Gastrocnemius medialis (tissue), 4 donors: ENCODE results near the gene TMEM50B. TPM values are rescaled to one million over a fixed set of nuclear protein-coding genes. Genes with fewer than 3 reads are reported as not detected.

Experiments
- ATAC-seq, 2 donors: fragments of 150-250 bp; one replicate each; pipeline ENCODE4 v1.9.1; 2016
- DNase-seq, 2 donors: peaks; one replicate each; pipeline ENCODE4 v3.0.0-alpha.2; 2019
- H3K27ac ChIP-seq, 4 donors: fragments of 200-600 bp; sonication (generic); 1 replicate in 1 of 4; 2 replicates in 3 of 4; pipeline ENCODE4 v1.5.1; 2016 to 2018; ENCODE audit warnings: mild to moderate bottlenecking in 2 of 4, moderate library complexity in 1 of 4
- H3K27me3 ChIP-seq, 3 donors: fragments of 200-600 bp; sonication (generic) in 2 of 3; 1 replicate in 1 of 3; 2 replicates in 2 of 3; pipeline versions ENCODE4 v1.5.1 to v1.6.0; 2016 to 2019; ENCODE audit warnings: mild to moderate bottlenecking in 1 of 3, moderate library complexity in 1 of 3
- H3K36me3 ChIP-seq, 2 donors: fragments of 200-600 bp; sonication (generic) in 1 of 2; one replicate each; pipeline ENCODE4 v1.5.1; 2017 to 2018
- H3K4me1 ChIP-seq, 2 donors: fragments of 200-600 bp; sonication (generic) in 1 of 2; one replicate each; pipeline ENCODE4 v1.5.1; 2016 to 2017; ENCODE audit warnings: mild to moderate bottlenecking in 2 of 2
- H3K4me3 ChIP-seq, 4 donors: fragments of 200-600 bp; sonication (generic) in 3 of 4; 1 replicate in 1 of 4; 2 replicates in 3 of 4; pipeline ENCODE4 v1.5.1; 2016 to 2019; ENCODE audit warnings: mild to moderate bottlenecking in 2 of 4
- H3K9me3 ChIP-seq, 3 donors: fragments of 200-600 bp; sonication (generic) in 2 of 3; 1 replicate in 1 of 3; 2 replicates in 2 of 3; pipeline ENCODE4 v1.5.1; 2016 to 2019
- CTCF ChIP-seq, 5 experiments: fragments of 450-650 bp in 3 of 5; fragments of 200-600 bp in 2 of 5; sonication (generic) in 2 of 5; IDR thresholded peaks in 4 of 5; conservative IDR thresholded peaks in 1 of 5; 1 replicate in 4 of 5; 2 replicates in 1 of 5; pipeline ENCODE4 v1.5.1; 2016 to 2019; ENCODE audit warnings: antibody characterized with exemption in 5 of 5, mild to moderate bottlenecking in 3 of 5, moderate library complexity in 3 of 5
- POLR2A ChIP-seq, 2 donors: fragments of 450-650 bp; IDR thresholded peaks; one replicate each; pipeline ENCODE4 v1.6.1; 2017; ENCODE audit warnings: antibody characterized with exemption in 2 of 2, mild to moderate bottlenecking in 2 of 2, moderate library complexity in 2 of 2
- in situ Hi-C, 4 donors: fragments of 200-750 bp; cut with MboI; loops; one replicate each; pipeline versions ENCODE4 v1.15.0 to v1.8.0; 2017; ENCODE audit warnings: low sequenced_read_pairs in 4 of 4
- intact Hi-C: fragments of 100-400 bp; cut with DNase I; formaldehyde crosslinking; loops from one replicate; pipeline ENCODE4 v1.15.1; 2023; ENCODE audit warnings: low total_unique reads
- total RNA-seq, 4 donors: library from RNA; depleted of rRNA; stranded (reverse); fragments of >200 nt; gene quantifications; one replicate each; pipeline versions ENCODE4 v1.1.0 to v1.2.3, GENCODE V29; 2016

The TMEM50B gene
- total RNA-seq, 4 donors from 2014 or later: 33.2 to 47.1 (median 44.6) TPM

DNA sequence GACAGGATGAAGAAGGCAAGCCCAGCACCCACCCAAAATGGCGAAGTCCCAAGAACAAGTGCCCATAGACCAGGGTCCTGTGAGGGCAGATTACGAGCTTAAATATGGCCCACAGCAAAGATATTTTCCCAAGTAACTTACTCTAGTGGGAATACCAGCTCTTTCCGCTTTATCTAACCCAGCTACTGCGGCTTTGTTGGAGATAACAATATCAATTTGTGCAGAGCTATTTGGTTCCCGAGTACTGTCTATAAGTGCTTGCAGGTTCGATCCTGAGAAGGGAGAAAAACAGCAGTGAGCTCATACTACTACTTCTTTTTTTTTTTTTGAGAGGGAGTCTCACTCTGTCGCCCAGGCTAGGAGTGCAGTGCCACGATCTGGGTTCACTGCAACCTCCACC lies 26.1 kb upstream of the TMEM50B start:
- TF ChIP-seq CTCF (IDR thresholded peaks at IDR 0.05 in 4 of 5, conservative IDR thresholded peaks at IDR 0.05 in 1 of 5) (no peak), POLR2A (IDR thresholded peaks at IDR 0.05) (no peak)
- Histone ChIP-seq H3K4me3 (no peak overlapping the region), H3K27me3 (no peaks in the 10 kb centered on the region), H3K4me1 (no peaks in the 10 kb centered on the region), H3K36me3 (peaks cover 3 to 60% of the 10 kb centered on the region in 2 donors), H3K9me3 (no peaks in the 10 kb centered on the region), H3K27ac (no peak overlapping the region)
- no peak for ATAC-seq
- DNase-seq: no peak
- in situ Hi-C loops: loop anchor here in 1 of 4 donors (25.0 kb wide), 1 partner anchor 94 kb away; the partner anchor contains the start of gene IFNGR2
- intact Hi-C loops: no loop called here

DNA sequence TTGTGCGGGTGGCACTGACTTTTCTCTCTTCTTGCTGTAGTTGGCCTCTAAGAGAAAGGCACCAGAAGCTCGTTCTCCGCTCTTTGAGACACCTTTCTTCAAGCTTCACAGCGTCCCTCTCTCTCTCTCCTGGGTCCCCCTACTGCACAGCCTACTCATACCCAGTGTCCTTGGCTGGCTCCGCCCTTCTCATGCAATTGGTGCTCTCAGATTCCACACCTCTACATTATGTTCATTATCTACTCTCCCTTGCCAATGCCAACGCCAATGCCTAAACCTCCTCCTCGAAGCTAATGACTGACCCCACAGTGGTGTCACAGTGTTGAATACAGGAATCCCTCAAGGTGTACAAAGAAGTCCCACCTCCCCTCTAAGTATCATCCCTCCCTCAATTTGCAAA lies 16.6 kb upstream of the TMEM50B start:
- Histone ChIP-seq H3K4me1 (peaks cover 0 to 7% of the 10 kb centered on the region in 2 donors), H3K4me3 (no peak overlapping the region), H3K36me3 (no peaks in the 10 kb centered on the region), H3K27ac (no peak overlapping the region), H3K9me3 (no peaks in the 10 kb centered on the region), H3K27me3 (no peaks in the 10 kb centered on the region)
- ATAC-seq (no peak), DNase-seq (no peak)
- intact Hi-C loops: no loop called here
- TF ChIP-seq CTCF (IDR thresholded peaks at IDR 0.05 in 4 of 5, conservative IDR thresholded peaks at IDR 0.05 in 1 of 5): no peak
- no peak for TF ChIP-seq POLR2A (IDR thresholded peaks at IDR 0.05)
- in situ Hi-C loops: no loop called here

DNA sequence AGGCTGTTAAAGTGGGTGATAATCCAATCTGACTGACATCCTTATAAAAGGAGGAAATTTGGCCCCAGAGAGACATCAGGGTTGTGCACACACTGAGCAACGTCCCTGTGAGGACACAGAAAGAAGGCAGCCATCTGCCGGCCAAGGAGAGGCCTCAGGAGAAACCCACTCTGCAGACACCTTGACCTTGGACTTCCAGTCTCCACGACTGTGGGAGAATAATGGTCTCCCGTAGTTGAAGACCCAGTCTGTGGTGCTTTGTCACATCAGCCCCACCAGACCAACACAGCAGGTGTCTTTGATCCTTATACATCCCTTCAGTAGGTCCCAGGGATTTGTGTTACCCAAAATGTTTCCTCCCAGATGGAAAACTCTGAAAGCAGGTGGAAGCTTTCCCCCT lies 16.0 kb upstream of the TMEM50B start:
- H3K27me3 ChIP-seq: no peaks in the 10 kb centered on the region
- no peaks in the 10 kb centered on the region for H3K36me3 ChIP-seq
- DNase-seq (no peak), ATAC-seq (no peak)
- H3K27ac ChIP-seq: no peak overlapping the region
- in situ Hi-C loops (no loop called here), intact Hi-C loops (no loop called here)
- TF ChIP-seq POLR2A (IDR thresholded peaks at IDR 0.05) (no peak), CTCF (IDR thresholded peaks at IDR 0.05 in 4 of 5, conservative IDR thresholded peaks at IDR 0.05 in 1 of 5) (no peak)
- peaks cover 2 to 10% of the 10 kb centered on the region in 2 donors for H3K4me1 ChIP-seq
- no peaks in the 10 kb centered on the region for H3K9me3 ChIP-seq
- no peak overlapping the region for H3K4me3 ChIP-seq

- Histone ChIP-seq H3K36me3 (no peaks in the 10 kb centered on the region), H3K9me3 (no peaks in the 10 kb centered on the region), H3K27me3 (no peaks in the 10 kb centered on the region), H3K4me1 (peaks cover 3 to 12% of the 10 kb centered on the region in 2 donors), H3K4me3 (no peak overlapping the region), H3K27ac (no peak overlapping the region)
- TF ChIP-seq POLR2A (IDR thresholded peaks at IDR 0.05) (no peak), CTCF (IDR thresholded peaks at IDR 0.05 in 4 of 5, conservative IDR thresholded peaks at IDR 0.05 in 1 of 5) (no peak)
- intact Hi-C loops (no loop called here), in situ Hi-C loops (no loop called here)
- ATAC-seq (no peak), DNase-seq (no peak)
Measured at GRCh38 chr21:33493756-33494155, 14.0 kb upstream of the TMEM50B start.

- in situ Hi-C loops: no loop called here
- no peaks in the 10 kb centered on the region for H3K36me3 ChIP-seq
- TF ChIP-seq CTCF (IDR thresholded peaks at IDR 0.05 in 4 of 5, conservative IDR thresholded peaks at IDR 0.05 in 1 of 5) (no peak), POLR2A (IDR thresholded peaks at IDR 0.05) (no peak)
- no peaks in the 10 kb centered on the region for H3K27me3 ChIP-seq
- DNase-seq (no peak), ATAC-seq (no peak)
- H3K4me1 ChIP-seq: peaks cover 3 to 12% of the 10 kb centered on the region in 2 donors
- no peaks in the 10 kb centered on the region for H3K9me3 ChIP-seq
- no peak overlapping the region for H3K4me3 ChIP-seq
- no peak overlapping the region for H3K27ac ChIP-seq
- intact Hi-C loops: no loop called here
Measured at GRCh38 chr21:33492571-33492970, 12.8 kb upstream of the TMEM50B start.
